Spleen (tissue), 11 donors: ENCODE data around the gene PGM3. TPM values are rescaled to one million over a fixed set of nuclear protein-coding genes. Genes with fewer than 3 reads are reported as not detected.

Experiments
- DNase-seq: peaks from one replicate; pipeline ENCODE4 v3.0.0-alpha.2; 2020
- H3K27ac ChIP-seq, 8 donors: fragments of 200-600 bp; sonication (generic) in 7 of 8; 1 replicate in 4 of 8; 2 replicates in 4 of 8; pipeline versions ENCODE4 v1.5.0 to v1.8.0; 2016 to 2021; ENCODE audit warnings: inconsistent platforms in 4 of 8, mild to moderate bottlenecking in 4 of 8, moderate library complexity in 1 of 8
- H3K27me3 ChIP-seq, 7 donors: fragments of 200-600 bp; sonication (generic) in 6 of 7; replicated peaks in 1 of 7; 1 replicate in 4 of 7; 2 replicates in 3 of 7; pipeline versions ENCODE4 v1.5.0 to v1.8.0; 2016 to 2021; ENCODE audit warnings: inconsistent platforms in 3 of 7, mild to moderate bottlenecking in 1 of 7
- H3K36me3 ChIP-seq, 6 donors: fragments of 200-600 bp; sonication (generic) in 5 of 6; 1 replicate in 4 of 6; 2 replicates in 2 of 6; pipeline versions ENCODE4 v1.5.0 to v1.8.0; 2016 to 2021; ENCODE audit warnings: inconsistent platforms in 2 of 6
- H3K4me1 ChIP-seq, 6 donors: fragments of 200-600 bp; sonication (generic) in 5 of 6; 1 replicate in 3 of 6; 2 replicates in 3 of 6; pipeline versions ENCODE4 v1.5.0 to v1.8.0; 2016 to 2021; ENCODE audit warnings: inconsistent platforms in 3 of 6
- H3K4me3 ChIP-seq, 8 donors: fragments of 200-600 bp; sonication (generic) in 7 of 8; 1 replicate in 4 of 8; 2 replicates in 4 of 8; pipeline versions ENCODE4 v1.5.0 to v1.8.0; 2016 to 2021; ENCODE audit warnings: inconsistent platforms in 4 of 8, mild to moderate bottlenecking in 4 of 8, moderate library complexity in 2 of 8
- H3K9me3 ChIP-seq, 8 donors: fragments of 200-600 bp; sonication (generic) in 7 of 8; 1 replicate in 4 of 8; 2 replicates in 4 of 8; pipeline versions ENCODE4 v1.5.0 to v1.8.0; 2016 to 2021; ENCODE audit warnings: inconsistent platforms in 4 of 8
- CTCF ChIP-seq, 11 experiments: fragments of 200-600 bp in 7 of 11; fragments of 450-650 bp in 4 of 11; sonication (generic) in 4 of 11; IDR thresholded peaks in 8 of 11; conservative IDR thresholded peaks in 3 of 11; 1 replicate in 7 of 11; 2 replicates in 4 of 11; pipeline versions ENCODE4 v1.4.0 to v1.8.0; 2016 to 2021; ENCODE audit warnings: antibody characterized with exemption in 11 of 11, inconsistent platforms in 4 of 11, mild to moderate bottlenecking in 1 of 11
- POLR2A ChIP-seq, 3 donors: fragments of 450-650 bp; IDR thresholded peaks; one replicate each; pipeline ENCODE4 v1.5.1; 2017; ENCODE audit warnings: antibody characterized with exemption in 3 of 3, mild to moderate bottlenecking in 1 of 3
- POLR2AphosphoS5 ChIP-seq, 3 donors: sonication (generic); formaldehyde crosslinking; IDR thresholded peaks; one replicate each; pipeline ENCODE4 v1.5.1; 2017; ENCODE audit warnings: antibody characterized with exemption in 3 of 3
- WGBS, 5 donors: extraction: QIAGEN DNeasy Blood & Tissue Kit in 3 of 5; methylation state at CpG; one replicate each; pipeline versions ENCODE4 v1.1.5 to v1.1.7; 2013 to 2018; 5-methylcytosine and 5-hydroxymethylcytosine counted together
- intact Hi-C: fragments of 100-400 bp; cut with DNase I; formaldehyde crosslinking; loops from one replicate; pipeline ENCODE4 v1.15.0; 2023; ENCODE audit warnings: low total_unique reads
- polyA plus RNA-seq, 3 donors: library from polyadenylated mRNA; stranded (reverse); fragments of 200-250 nt; gene quantifications; one replicate each; pipeline ENCODE4 v1.2.1, GENCODE V29; 2013
- total RNA-seq, 7 donors: library from RNA; depleted of rRNA in 3 of 7; stranded (reverse); fragments of >200 nt in 3 of 7; fragmentation: NEBNext Ultra II Directional in 4 of 7; extraction: Animal tissue kit (Norgen Biotek cat#: 25700) in 4 of 7; gene quantifications; one replicate each; pipeline versions ENCODE4 v1.1.0 to v1.2.1, GENCODE V29; 2016 to 2021
- donor health status: healthy with polysubstance abuse.
- donor health status: DM: no; HTN: no; CAD: no; lungs with moderate emphysema.
- donor health status: DM: no; HTN: no; CAD: no.
- donor health status: Bipolar disorder and iron deficiency.
- donor health status: healthy.
- donor health status: DM: no; HTN: no; CAD: no.
- donor health status: DM: yes; HTN: yes; CAD: no.

PGM3 gene
- total and polyA plus RNA-seq, 10 donors = 3.5 to 32.9 (median 22.9) TPM

- H3K36me3 ChIP-seq = peaks cover 0 to 100% (median 68%) of the 10 kb centered on the region in 6 donors
- intact Hi-C loops = no loop called here
- H3K9me3 ChIP-seq = no peaks in the 10 kb centered on the region
- WGBS, 5 donors = 94 to 98% (median 95%) methylated on average over 2 of the region's 2 CpGs
- no peaks in the 10 kb centered on the region for H3K27me3 ChIP-seq
- no peak overlapping the region for H3K4me3 ChIP-seq
- DNase-seq = no peak
- no peaks in the 10 kb centered on the region for H3K4me1 ChIP-seq
- TF ChIP-seq POLR2AphosphoS5 (IDR thresholded peaks at IDR 0.05) (no peak), POLR2A (IDR thresholded peaks at IDR 0.05) (no peak), CTCF (IDR thresholded peaks at IDR 0.05 in 8 of 11, conservative IDR thresholded peaks at IDR 0.05 in 3 of 11) (no peak)
- no peak overlapping the region for H3K27ac ChIP-seq
These were observed 65.1 kb downstream of the PGM3 start for GRCh38 chr6:83127976-83128375.

GRCh38 chr6:83127258-83127657 lies 65.8 kb downstream of the PGM3 start:
- Histone ChIP-seq H3K27ac (no peak overlapping the region), H3K36me3 (peaks cover 0 to 100% (median 71%) of the 10 kb centered on the region in 6 donors), H3K27me3 (no peaks in the 10 kb centered on the region), H3K4me1 (no peaks in the 10 kb centered on the region), H3K9me3 (no peaks in the 10 kb centered on the region), H3K4me3 (no peak overlapping the region)
- 91 to 99% (median 97%) methylated on average over 5 of the region's 5 CpGs for WGBS, 5 donors
- no peak for DNase-seq
- no peak for TF ChIP-seq CTCF (IDR thresholded peaks at IDR 0.05 in 8 of 11, conservative IDR thresholded peaks at IDR 0.05 in 3 of 11)
- no peak for TF ChIP-seq POLR2A (IDR thresholded peaks at IDR 0.05)
- no peak for TF ChIP-seq POLR2AphosphoS5 (IDR thresholded peaks at IDR 0.05)
- intact Hi-C loops = no loop called here

GRCh38 chr6:83126807-83127206 lies 66.3 kb downstream of the PGM3 start:
- Histone ChIP-seq H3K27me3 (no peaks in the 10 kb centered on the region), H3K27ac (no peak overlapping the region), H3K4me3 (no peak overlapping the region), H3K36me3 (peaks cover 0 to 100% (median 70%) of the 10 kb centered on the region in 6 donors), H3K4me1 (no peaks in the 10 kb centered on the region), H3K9me3 (no peaks in the 10 kb centered on the region)
- intact Hi-C loops = no loop called here
- TF ChIP-seq CTCF (IDR thresholded peaks at IDR 0.05 in 8 of 11, conservative IDR thresholded peaks at IDR 0.05 in 3 of 11) (no peak), POLR2AphosphoS5 (IDR thresholded peaks at IDR 0.05) (no peak), POLR2A (IDR thresholded peaks at IDR 0.05) (no peak)
- 92 to 98% (median 95%) methylated on average over 5 of the region's 5 CpGs for WGBS, 5 donors
- DNase-seq = no peak

GRCh38 chr6:83126223-83126622 lies 66.8 kb downstream of the PGM3 start:
- no peaks in the 10 kb centered on the region for H3K27me3 ChIP-seq
- peaks cover 0 to 100% (median 67%) of the 10 kb centered on the region in 6 donors for H3K36me3 ChIP-seq
- H3K27ac ChIP-seq = no peak overlapping the region
- TF ChIP-seq POLR2A (IDR thresholded peaks at IDR 0.05) = no peak
- no peak for TF ChIP-seq POLR2AphosphoS5 (IDR thresholded peaks at IDR 0.05)
- intact Hi-C loops = no loop called here
- no peaks in the 10 kb centered on the region for H3K4me1 ChIP-seq
- no peaks in the 10 kb centered on the region for H3K9me3 ChIP-seq
- DNase-seq = no peak
- H3K4me3 ChIP-seq = no peak overlapping the region
- 92 to 97% (median 95%) methylated on average over 2 of the region's 2 CpGs for WGBS, 5 donors

GRCh38 chr6:83125425-83125824 lies 67.6 kb downstream of the PGM3 start:
- intact Hi-C loops = no loop called here
- no peaks in the 10 kb centered on the region for H3K27me3 ChIP-seq
- no peak for TF ChIP-seq POLR2A (IDR thresholded peaks at IDR 0.05)
- TF ChIP-seq CTCF (IDR thresholded peaks at IDR 0.05 in 8 of 11, conservative IDR thresholded peaks at IDR 0.05 in 3 of 11) = no peak
- no peak for TF ChIP-seq POLR2AphosphoS5 (IDR thresholded peaks at IDR 0.05)
- no peak for DNase-seq
- no peak overlapping the region for H3K4me3 ChIP-seq
- H3K36me3 ChIP-seq = peaks cover 0 to 100% (median 69%) of the 10 kb centered on the region in 6 donors
- H3K9me3 ChIP-seq = no peaks in the 10 kb centered on the region
- H3K4me1 ChIP-seq = no peaks in the 10 kb centered on the region
- H3K27ac ChIP-seq = no peak overlapping the region
